ENCODE measurements around the gene EML1. TPM values are rescaled to one million over a fixed set of nuclear protein-coding genes. Genes with fewer than 3 reads are reported as not detected.

The EML1 gene
- total RNA-seq, 1 experiment from 2014 or later, result 12.0 TPM

- H3K9me2 ChIP-seq (replicated peaks; ENCODE audit: low read length), result no peaks in the 10 kb centered on the region
- H3F3A ChIP-seq (ENCODE audit: low read length, unreplicated experiment), result no peaks in the 10 kb centered on the region
- no peak overlapping the region for H3K9ac ChIP-seq (ENCODE audit: low read length)
- no TSS peak for BruUV-seq (replicated peaks)
- no peak overlapping the region for H3K4me2 ChIP-seq (ENCODE audit: low read length)
- no peaks in the 10 kb centered on the region for H4K20me1 ChIP-seq (ENCODE audit: low read length)
- intact Hi-C loops (cut with micrococcal nuclease), result no loop called here
- no peak for DNase-seq
- no peaks in the 10 kb centered on the region for H3K27me3 ChIP-seq (ENCODE audit: low read length)
- no peak overlapping the region for H2AFZ ChIP-seq (ENCODE audit: low read length)
- ATAC-seq, result no peak
- H3K9me3 ChIP-seq (ENCODE audit: low read length), result no peaks in the 10 kb centered on the region
- ChIA-PET POLR2A (ENCODE audit: unreplicated experiment) (no interaction called here), CTCF (no interaction called here)
- no peak overlapping the region for H3K4me3 ChIP-seq (ENCODE audit: low read length)
- H3K4me1 ChIP-seq (ENCODE audit: insufficient read depth, low read length), result no peaks in the 10 kb centered on the region
- H3K79me2 ChIP-seq (ENCODE audit: low read length), result no peaks in the 10 kb centered on the region
- TF ChIP-seq CTCF (conservative IDR thresholded peaks at IDR 0.05; ENCODE audit: low read depth, low read length) (no peak), EZH2 (IDR thresholded peaks at IDR 0.05; ENCODE audit: low read length, unreplicated experiment) (no peak), EZH2phosphoT487 (IDR thresholded peaks at IDR 0.05; ENCODE audit: borderline replicate concordance, low read length) (no peak)
- no peak overlapping the region for H3K27ac ChIP-seq (ENCODE audit: low read length)
- H3K36me3 ChIP-seq (ENCODE audit: low read depth, low read length), result no peaks in the 10 kb centered on the region
Measured at GRCh38 chr14:99943620-99944019, 150.4 kb downstream of the EML1 start.

- no peaks in the 10 kb centered on the region for H3K79me2 ChIP-seq (ENCODE audit: low read length)
- no peaks in the 10 kb centered on the region for H3K9me2 ChIP-seq (replicated peaks; ENCODE audit: low read length)
- no peak overlapping the region for H3K9ac ChIP-seq (ENCODE audit: low read length)
- no peak overlapping the region for H3K27ac ChIP-seq (ENCODE audit: low read length)
- no peaks in the 10 kb centered on the region for H4K20me1 ChIP-seq (ENCODE audit: low read length)
- H3K4me3 ChIP-seq (ENCODE audit: low read length), result no peak overlapping the region
- no TSS peak for BruUV-seq (replicated peaks)
- H3K4me2 ChIP-seq (ENCODE audit: low read length), result no peak overlapping the region
- DNase-seq, result no peak
- no peaks in the 10 kb centered on the region for H3K36me3 ChIP-seq (ENCODE audit: low read depth, low read length)
- H2AFZ ChIP-seq (ENCODE audit: low read length), result no peak overlapping the region
- H3F3A ChIP-seq (ENCODE audit: low read length, unreplicated experiment), result no peaks in the 10 kb centered on the region
- ChIA-PET POLR2A (ENCODE audit: unreplicated experiment) (no interaction called here), CTCF (no interaction called here)
- H3K27me3 ChIP-seq (ENCODE audit: low read length), result no peaks in the 10 kb centered on the region
- ATAC-seq, result no peak
- no peaks in the 10 kb centered on the region for H3K9me3 ChIP-seq (ENCODE audit: low read length)
- intact Hi-C loops (cut with micrococcal nuclease), result no loop called here
- TF ChIP-seq EZH2 (IDR thresholded peaks at IDR 0.05; ENCODE audit: low read length, unreplicated experiment) (no peak), CTCF (conservative IDR thresholded peaks at IDR 0.05; ENCODE audit: low read depth, low read length) (no peak), EZH2phosphoT487 (IDR thresholded peaks at IDR 0.05; ENCODE audit: borderline replicate concordance, low read length) (no peak)
- no peaks in the 10 kb centered on the region for H3K4me1 ChIP-seq (ENCODE audit: insufficient read depth, low read length)
Measured at GRCh38 chr14:99944241-99944651, 151.0 kb downstream of the EML1 start.

GRCh38 chr14:99945732-99946651, 152.8 kb downstream of the EML1 start:
- BruUV-seq (replicated peaks), result no TSS peak
- DNase-seq (no peak), ATAC-seq (no peak)

More at GRCh38 chr14:99945732-99946651, 152.8 kb downstream of the EML1 start:
- Histone ChIP-seq H3K9me3 (ENCODE audit: low read length) (no peaks in the 10 kb centered on the region), H4K20me1 (ENCODE audit: low read length) (no peaks in the 10 kb centered on the region), H3K4me3 (ENCODE audit: low read length) (no peak overlapping the region), H3K27me3 (ENCODE audit: low read length) (no peaks in the 10 kb centered on the region), H3K4me1 (ENCODE audit: insufficient read depth, low read length) (no peaks in the 10 kb centered on the region), H3K9ac (ENCODE audit: low read length) (no peak overlapping the region), H3K4me2 (ENCODE audit: low read length) (no peak overlapping the region), H3K36me3 (ENCODE audit: low read depth, low read length) (no peaks in the 10 kb centered on the region), H3F3A (ENCODE audit: low read length, unreplicated experiment) (no peaks in the 10 kb centered on the region), H2AFZ (ENCODE audit: low read length) (no peak overlapping the region), H3K27ac (ENCODE audit: low read length) (no peak overlapping the region), H3K79me2 (ENCODE audit: low read length) (no peaks in the 10 kb centered on the region), H3K9me2 (replicated peaks; ENCODE audit: low read length) (no peaks in the 10 kb centered on the region)
- CTCF ChIA-PET, result interaction anchor here (0.6 kb wide), 1 partner anchor 276 kb away, joined by 4 read pairs; no protein-coding TSS in a partner anchor
- POLR2A ChIA-PET (ENCODE audit: unreplicated experiment), result no interaction called here
- no peak for TF ChIP-seq EZH2phosphoT487 (IDR thresholded peaks at IDR 0.05; ENCODE audit: borderline replicate concordance, low read length)
- no peak for TF ChIP-seq EZH2 (IDR thresholded peaks at IDR 0.05; ENCODE audit: low read length, unreplicated experiment)
- TF ChIP-seq CTCF (conservative IDR thresholded peaks at IDR 0.05; ENCODE audit: low read depth, low read length), result no peak
- intact Hi-C loops (cut with micrococcal nuclease), result no loop called here

Data from PC-3 (cell line).